GM23338 (cell line): ENCODE results near the gene DCAF11.

Experiments
- EZH2phosphoT487 ChIP-seq: fragments of 200-600 bp; sonication (generic); IDR thresholded peaks from one replicate; pipeline ENCODE4 v1.8.1; 2018; ENCODE audit warnings: antibody characterized with exemption; ENCODE audit not compliant: unreplicated experiment
- POLR2AphosphoS5 ChIP-seq: IDR thresholded peaks from 2 replicates; pipeline ENCODE4 v1.6.1; 2016; ENCODE audit warnings: antibody characterized with exemption, low read depth
- TF ChIP-seq, protein P1 (sequence below), 2 experiments: fragments of 200-600 bp in 1 of 2; sonication (generic) in 1 of 2; conservative IDR thresholded peaks; 2 replicates each; pipeline versions ENCODE4 v1.5.1 to v1.6.1; 2016 to 2017; ENCODE audit warnings: antibody characterized with exemption in 2 of 2, low read depth in 2 of 2, mild to moderate bottlenecking in 2 of 2, moderate library complexity in 1 of 2
- TF ChIP-seq, protein P2 (sequence below): IDR thresholded peaks from one replicate; pipeline ENCODE4 v1.6.1; 2018; ENCODE audit warnings: antibody characterized with exemption; ENCODE audit not compliant: unreplicated experiment

DNA sequence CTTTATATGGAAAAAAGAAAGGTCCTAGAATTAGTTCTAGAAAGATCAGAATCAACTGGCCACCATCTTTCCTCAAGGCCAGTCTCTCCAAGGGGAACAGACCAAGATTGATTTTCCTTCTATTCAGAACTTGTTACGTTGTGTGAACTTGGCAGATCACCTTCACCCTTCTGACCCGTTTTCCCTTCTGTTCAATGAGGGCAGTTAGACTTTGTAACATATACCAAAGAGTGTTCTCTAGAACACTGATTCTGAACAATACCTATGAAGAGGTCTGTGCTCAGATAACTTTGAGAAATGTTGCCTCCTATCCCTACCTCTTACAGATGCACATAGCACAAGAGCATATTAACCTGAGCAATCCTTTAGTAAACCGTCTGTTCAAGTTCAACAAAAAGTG, 31.1 kb upstream of the DCAF11 start:
- TF ChIP-seq, protein P1, sequence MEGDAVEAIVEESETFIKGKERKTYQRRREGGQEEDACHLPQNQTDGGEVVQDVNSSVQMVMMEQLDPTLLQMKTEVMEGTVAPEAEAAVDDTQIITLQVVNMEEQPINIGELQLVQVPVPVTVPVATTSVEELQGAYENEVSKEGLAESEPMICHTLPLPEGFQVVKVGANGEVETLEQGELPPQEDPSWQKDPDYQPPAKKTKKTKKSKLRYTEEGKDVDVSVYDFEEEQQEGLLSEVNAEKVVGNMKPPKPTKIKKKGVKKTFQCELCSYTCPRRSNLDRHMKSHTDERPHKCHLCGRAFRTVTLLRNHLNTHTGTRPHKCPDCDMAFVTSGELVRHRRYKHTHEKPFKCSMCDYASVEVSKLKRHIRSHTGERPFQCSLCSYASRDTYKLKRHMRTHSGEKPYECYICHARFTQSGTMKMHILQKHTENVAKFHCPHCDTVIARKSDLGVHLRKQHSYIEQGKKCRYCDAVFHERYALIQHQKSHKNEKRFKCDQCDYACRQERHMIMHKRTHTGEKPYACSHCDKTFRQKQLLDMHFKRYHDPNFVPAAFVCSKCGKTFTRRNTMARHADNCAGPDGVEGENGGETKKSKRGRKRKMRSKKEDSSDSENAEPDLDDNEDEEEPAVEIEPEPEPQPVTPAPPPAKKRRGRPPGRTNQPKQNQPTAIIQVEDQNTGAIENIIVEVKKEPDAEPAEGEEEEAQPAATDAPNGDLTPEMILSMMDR (conservative IDR thresholded peaks at IDR 0.05; ENCODE audit: low read depth in 2 of 2) = no peak
- TF ChIP-seq, protein P2, sequence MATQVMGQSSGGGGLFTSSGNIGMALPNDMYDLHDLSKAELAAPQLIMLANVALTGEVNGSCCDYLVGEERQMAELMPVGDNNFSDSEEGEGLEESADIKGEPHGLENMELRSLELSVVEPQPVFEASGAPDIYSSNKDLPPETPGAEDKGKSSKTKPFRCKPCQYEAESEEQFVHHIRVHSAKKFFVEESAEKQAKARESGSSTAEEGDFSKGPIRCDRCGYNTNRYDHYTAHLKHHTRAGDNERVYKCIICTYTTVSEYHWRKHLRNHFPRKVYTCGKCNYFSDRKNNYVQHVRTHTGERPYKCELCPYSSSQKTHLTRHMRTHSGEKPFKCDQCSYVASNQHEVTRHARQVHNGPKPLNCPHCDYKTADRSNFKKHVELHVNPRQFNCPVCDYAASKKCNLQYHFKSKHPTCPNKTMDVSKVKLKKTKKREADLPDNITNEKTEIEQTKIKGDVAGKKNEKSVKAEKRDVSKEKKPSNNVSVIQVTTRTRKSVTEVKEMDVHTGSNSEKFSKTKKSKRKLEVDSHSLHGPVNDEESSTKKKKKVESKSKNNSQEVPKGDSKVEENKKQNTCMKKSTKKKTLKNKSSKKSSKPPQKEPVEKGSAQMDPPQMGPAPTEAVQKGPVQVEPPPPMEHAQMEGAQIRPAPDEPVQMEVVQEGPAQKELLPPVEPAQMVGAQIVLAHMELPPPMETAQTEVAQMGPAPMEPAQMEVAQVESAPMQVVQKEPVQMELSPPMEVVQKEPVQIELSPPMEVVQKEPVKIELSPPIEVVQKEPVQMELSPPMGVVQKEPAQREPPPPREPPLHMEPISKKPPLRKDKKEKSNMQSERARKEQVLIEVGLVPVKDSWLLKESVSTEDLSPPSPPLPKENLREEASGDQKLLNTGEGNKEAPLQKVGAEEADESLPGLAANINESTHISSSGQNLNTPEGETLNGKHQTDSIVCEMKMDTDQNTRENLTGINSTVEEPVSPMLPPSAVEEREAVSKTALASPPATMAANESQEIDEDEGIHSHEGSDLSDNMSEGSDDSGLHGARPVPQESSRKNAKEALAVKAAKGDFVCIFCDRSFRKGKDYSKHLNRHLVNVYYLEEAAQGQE = no peak
- TF ChIP-seq POLR2AphosphoS5 = no peak
- no peak for TF ChIP-seq EZH2phosphoT487
